ENCODE results near the gene VPS37C.

- TF ChIP-seq POLR2A (IDR thresholded peaks at IDR 0.05): no peak
- TF ChIP-seq, protein P1, sequence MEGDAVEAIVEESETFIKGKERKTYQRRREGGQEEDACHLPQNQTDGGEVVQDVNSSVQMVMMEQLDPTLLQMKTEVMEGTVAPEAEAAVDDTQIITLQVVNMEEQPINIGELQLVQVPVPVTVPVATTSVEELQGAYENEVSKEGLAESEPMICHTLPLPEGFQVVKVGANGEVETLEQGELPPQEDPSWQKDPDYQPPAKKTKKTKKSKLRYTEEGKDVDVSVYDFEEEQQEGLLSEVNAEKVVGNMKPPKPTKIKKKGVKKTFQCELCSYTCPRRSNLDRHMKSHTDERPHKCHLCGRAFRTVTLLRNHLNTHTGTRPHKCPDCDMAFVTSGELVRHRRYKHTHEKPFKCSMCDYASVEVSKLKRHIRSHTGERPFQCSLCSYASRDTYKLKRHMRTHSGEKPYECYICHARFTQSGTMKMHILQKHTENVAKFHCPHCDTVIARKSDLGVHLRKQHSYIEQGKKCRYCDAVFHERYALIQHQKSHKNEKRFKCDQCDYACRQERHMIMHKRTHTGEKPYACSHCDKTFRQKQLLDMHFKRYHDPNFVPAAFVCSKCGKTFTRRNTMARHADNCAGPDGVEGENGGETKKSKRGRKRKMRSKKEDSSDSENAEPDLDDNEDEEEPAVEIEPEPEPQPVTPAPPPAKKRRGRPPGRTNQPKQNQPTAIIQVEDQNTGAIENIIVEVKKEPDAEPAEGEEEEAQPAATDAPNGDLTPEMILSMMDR (IDR thresholded peaks at IDR 0.05): no peak
- no peak for TF ChIP-seq POLR2AphosphoS5 (IDR thresholded peaks at IDR 0.05)
- no peak for TF ChIP-seq EP300 (IDR thresholded peaks at IDR 0.05)
Observed at GRCh38 chr11:61173456-61173855, 12.2 kb upstream of the VPS37C start.
